HG02970 (cell line): ENCODE measurements around the gene DLL4.

Experiments used
- ATAC-seq: cut with Tn5 transposase; IDR thresholded peaks from one replicate; pipeline ENCODE4 v1.9.1; 2021; ENCODE audit warnings: mild to moderate bottlenecking, moderate library complexity, moderate number of reproducible peaks; ENCODE audit not compliant: unreplicated experiment, low FRiP score

Gene DLL4

GRCh38 chr15:40984964-40985363, 55.8 kb downstream of the DLL4 start:
- ATAC-seq = no peak

DNA sequence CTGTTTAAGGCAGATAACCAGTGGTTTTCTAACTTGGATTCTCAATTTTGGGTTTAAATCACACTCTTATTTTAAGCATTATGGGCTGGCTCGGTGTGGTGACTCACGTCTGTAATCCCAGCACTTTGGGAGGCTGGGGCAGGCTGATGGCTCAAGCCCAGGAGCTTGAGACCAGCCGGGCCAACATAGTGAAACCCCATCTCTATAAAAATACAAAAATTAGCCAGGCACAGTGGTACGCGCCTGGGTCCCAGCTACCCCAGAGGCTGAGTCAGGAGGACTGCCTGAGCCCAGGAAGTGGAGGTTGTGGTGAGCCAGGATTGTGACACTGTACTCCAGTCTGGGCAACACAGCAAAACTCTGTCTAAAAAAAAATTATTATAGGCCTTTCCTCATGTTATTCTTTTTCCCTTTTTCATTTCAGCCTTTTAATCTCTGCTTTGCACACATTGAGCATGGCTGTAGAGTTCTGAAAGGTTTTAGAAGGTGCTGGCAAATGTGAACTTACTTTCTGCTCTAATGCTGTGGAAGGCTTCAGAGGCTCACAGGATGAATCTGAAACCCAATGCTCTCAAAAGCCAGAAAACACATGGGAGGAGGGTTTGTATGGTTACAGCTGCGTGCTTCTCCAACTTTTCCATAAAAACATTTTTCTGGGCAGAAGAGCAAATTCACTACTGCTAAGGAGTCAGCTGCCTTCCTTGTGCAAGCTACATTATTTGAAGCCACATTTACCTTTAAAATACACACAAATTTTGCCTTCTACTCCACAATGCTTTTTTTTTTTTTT, 56.6 kb downstream of the DLL4 start:
- ATAC-seq = no peak

DNA sequence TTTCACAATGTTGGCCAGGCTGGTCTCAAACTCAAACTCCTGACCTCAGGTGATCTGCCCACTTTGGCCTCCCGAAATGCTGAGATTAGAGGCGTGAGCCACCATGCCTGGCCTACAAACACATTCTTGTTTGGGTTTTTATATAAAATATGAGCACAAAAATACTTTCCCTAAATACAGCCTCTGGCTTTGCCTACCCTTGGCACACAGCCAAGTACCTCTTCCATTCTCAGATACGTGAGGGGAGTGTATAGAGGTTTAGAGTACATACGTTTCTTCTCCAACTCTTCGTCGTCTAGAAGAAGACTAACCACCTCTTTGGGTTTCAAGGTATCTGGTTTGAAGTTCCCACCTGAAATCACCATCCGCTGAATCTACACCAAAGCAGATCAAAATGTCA, 57.7 kb downstream of the DLL4 start:
- no peak for ATAC-seq

DNA sequence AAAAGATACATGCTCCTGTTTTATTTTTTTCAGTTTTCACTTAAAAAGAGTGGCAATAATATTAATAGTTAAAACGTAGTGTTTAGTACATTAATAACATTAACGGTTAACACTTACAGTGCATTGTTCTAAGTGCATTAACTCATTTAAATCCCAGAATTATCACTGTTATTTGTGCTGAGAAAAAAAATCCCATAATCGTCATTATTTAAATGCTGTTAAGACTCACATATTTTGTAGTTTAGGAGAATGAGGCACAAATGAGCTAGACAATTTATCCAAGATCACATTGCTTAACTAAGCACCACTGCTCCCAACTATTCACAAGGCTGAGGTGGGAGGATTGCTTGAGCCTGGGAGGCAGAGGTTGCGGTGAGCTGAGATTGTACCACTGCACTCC, 59.0 kb downstream of the DLL4 start:
- no peak for ATAC-seq
